ENCODE data around the gene SAMHD1. TPM values are rescaled to one million over a fixed set of nuclear protein-coding genes. Genes with fewer than 3 reads are reported as not detected.

SAMHD1 gene
- total and polyA plus RNA-seq, 12 donors, result 14.0 to 105 (median 30.8) TPM

DNA sequence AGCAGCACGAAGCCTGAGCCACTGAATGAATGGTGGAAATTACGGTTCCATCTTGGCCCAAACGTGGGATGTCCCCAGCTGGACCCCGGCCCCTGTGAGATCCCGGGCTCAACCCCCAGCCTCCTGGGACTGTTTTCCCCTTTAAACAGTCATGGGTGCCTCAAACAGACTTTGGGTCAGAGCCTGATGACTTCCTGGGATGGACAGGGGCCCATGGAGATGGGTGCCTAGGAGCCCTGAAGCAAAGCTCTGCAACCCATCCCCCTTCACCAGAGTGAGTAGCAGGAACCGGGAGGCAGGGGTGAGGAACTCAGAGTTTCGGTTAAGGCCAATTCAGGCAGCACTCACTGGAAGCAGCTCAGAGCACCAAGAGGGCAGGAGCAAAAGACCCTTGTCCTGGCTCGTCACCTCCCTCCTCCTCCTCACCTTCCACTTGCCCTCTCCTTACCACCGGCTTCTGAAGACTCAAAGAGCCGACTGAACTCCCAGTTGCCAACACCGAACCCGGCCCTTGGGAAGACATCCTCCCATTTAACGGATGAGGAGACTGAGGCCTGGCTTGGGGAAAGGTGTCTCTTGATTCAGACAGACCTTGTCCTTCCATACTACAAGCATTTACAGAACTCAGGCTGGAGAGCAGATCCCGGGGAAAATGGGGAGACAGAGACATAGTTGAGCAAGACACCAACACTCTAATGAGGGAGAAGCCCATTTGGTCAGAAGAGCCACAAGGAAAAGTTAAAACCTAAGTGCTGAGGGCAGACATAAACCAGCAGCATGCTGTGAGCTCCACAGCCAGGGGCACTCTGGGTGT is 90.5 kb downstream of the SAMHD1 start:
- WGBS, 2 donors, result 61 to 67% methylated on average over 14 of the region's 14 CpGs
- Histone ChIP-seq H3K4me1 (peaks cover 39 to 73% (median 67%) of the 10 kb centered on the region in 9 donors), H3K9me3 (no peaks in the 10 kb centered on the region), H3K4me3 (peak overlapping the region; percentile 22 to 84 (median 73)), H3K27ac (peak overlapping the region; percentile 25 to 95 (median 94)), H3K36me3 (peaks cover 0 to 11% (median 0%) of the 10 kb centered on the region in 9 donors), H3K27me3 (peaks cover 0 to 7% (median 0%) of the 10 kb centered on the region in 7 donors)
- DNase-seq, result no peak
- intact Hi-C loops (cut with DNase I), result loop anchor here in 7 of 10 donors (5.0 to 10.0 kb wide), 6 partner anchors 34 to 256 kb away; partner anchors contain the start of genes DSN1 (in 5 of the 7) and RAB5IF (in 1 of the 7)
- TF ChIP-seq, protein P1, sequence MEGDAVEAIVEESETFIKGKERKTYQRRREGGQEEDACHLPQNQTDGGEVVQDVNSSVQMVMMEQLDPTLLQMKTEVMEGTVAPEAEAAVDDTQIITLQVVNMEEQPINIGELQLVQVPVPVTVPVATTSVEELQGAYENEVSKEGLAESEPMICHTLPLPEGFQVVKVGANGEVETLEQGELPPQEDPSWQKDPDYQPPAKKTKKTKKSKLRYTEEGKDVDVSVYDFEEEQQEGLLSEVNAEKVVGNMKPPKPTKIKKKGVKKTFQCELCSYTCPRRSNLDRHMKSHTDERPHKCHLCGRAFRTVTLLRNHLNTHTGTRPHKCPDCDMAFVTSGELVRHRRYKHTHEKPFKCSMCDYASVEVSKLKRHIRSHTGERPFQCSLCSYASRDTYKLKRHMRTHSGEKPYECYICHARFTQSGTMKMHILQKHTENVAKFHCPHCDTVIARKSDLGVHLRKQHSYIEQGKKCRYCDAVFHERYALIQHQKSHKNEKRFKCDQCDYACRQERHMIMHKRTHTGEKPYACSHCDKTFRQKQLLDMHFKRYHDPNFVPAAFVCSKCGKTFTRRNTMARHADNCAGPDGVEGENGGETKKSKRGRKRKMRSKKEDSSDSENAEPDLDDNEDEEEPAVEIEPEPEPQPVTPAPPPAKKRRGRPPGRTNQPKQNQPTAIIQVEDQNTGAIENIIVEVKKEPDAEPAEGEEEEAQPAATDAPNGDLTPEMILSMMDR (IDR thresholded peaks at IDR 0.05), result no peak
- ATAC-seq, result no peak

DNA sequence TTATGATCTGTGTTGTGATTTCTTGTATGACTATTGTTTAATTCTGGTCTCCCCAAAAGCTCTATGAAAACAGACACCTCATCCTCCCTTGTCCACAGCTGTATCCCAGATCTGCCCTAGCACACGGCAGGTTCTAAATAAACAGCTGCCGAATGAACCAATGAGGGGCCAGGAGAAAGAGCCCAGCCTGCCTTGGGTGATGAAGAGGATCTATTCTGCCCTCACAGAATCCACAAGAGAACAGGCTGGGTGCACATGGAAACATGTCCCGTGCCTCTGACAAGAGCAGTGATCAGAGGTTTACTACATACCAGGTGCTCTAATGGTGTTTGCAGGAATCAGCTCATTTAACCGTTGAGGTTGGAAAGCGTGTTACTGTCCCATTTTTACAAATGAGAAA is 91.2 kb downstream of the SAMHD1 start:
- H3K36me3 ChIP-seq, result peaks cover 0 to 11% (median 0%) of the 10 kb centered on the region in 9 donors
- intact Hi-C loops (cut with DNase I), result loop anchor here in 7 of 10 donors (5.0 to 10.0 kb wide), 6 partner anchors 33 to 256 kb away; partner anchors contain the start of genes DSN1 (in 5 of the 7) and RAB5IF (in 1 of the 7)

DNA sequence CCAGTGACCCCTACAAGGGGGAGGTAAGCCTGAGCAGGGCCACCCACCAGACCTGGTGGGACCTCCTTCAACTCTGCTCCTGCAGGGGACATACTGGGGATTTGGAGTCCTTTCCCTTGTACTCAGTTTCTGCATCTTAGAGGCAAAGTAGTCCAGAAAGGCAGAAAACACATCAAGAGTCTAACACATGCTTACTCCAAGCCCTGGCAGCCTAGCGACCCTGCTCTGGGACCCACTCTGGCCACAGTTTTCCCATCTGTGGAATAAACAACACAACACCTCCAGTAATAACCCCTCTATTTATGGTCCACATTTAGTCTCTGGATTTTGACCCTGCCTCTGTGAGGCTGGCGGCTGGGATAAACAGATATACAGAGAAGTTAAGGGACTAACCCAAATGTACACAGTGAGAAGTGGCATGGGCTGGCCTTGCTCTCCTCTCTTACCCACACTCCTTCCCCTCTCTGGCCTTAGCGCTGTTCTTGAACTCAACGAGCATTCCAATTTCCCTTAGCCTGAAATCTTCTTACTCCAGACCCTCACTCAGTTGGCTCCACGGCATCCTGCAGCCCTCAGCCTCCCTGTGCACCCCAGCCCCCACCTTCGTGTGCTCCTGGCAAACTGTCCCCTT is 91.7 kb downstream of the SAMHD1 start:
- H3K27ac ChIP-seq, result peak overlapping the region in 9 of 10 donors; percentile 18 to 95 (median 94)
- H3K4me1 ChIP-seq, result peaks cover 51 to 85% (median 78%) of the 10 kb centered on the region in 9 donors
- peaks cover 0 to 11% (median 0%) of the 10 kb centered on the region in 9 donors for H3K36me3 ChIP-seq
- WGBS, 2 donors, result 57 to 62% methylated on average over 6 of the region's 6 CpGs
- TF ChIP-seq, protein P1 (IDR thresholded peaks at IDR 0.05), result no peak
- no peak for ATAC-seq
- intact Hi-C loops (cut with DNase I), result loop anchor here in 7 of 10 donors (1.0 to 10.0 kb wide), 7 partner anchors 24 to 255 kb away; partner anchors contain the start of genes DSN1 (in 5 of the 7) and RAB5IF (in 1 of the 7)
- no peaks in the 10 kb centered on the region for H3K9me3 ChIP-seq
- H3K4me3 ChIP-seq, result no peak overlapping the region
- peaks cover 0 to 5% (median 0%) of the 10 kb centered on the region in 7 donors for H3K27me3 ChIP-seq
- DNase-seq, result no peak

More for the DNA sequence above, 91.2 kb downstream of the SAMHD1 start:
- peak overlapping the region in 4 of 10 donors; percentile 49 to 83 (median 73) for H3K4me3 ChIP-seq
- WGBS, 2 donors, result 58 to 59% methylated on average over 5 of the region's 5 CpGs
- no peak for ATAC-seq
- H3K27ac ChIP-seq, result peak overlapping the region in 9 of 10 donors; percentile 89 to 95 (median 94)
- no peaks in the 10 kb centered on the region for H3K9me3 ChIP-seq
- TF ChIP-seq, protein P1 (IDR thresholded peaks at IDR 0.05), result no peak
- no peak for DNase-seq
- H3K4me1 ChIP-seq, result peaks cover 46 to 80% (median 73%) of the 10 kb centered on the region in 9 donors
- peaks cover 0 to 7% (median 0%) of the 10 kb centered on the region in 7 donors for H3K27me3 ChIP-seq

DNA sequence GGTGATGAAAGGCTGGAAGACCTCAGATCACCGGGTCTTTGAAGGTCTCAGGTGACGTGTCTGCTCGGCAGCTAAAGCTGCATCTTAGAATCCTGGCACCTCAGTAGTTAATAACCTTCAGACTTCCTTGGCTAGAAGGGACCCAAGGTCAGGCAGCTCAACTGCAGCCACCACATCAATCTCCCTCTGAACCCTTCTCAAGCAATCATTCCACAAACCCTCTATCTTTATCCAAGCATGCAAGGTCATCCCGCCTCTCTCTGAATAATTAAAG is 92.3 kb downstream of the SAMHD1 start:
- H3K9me3 ChIP-seq, result no peaks in the 10 kb centered on the region
- H3K4me1 ChIP-seq, result peaks cover 54 to 85% (median 81%) of the 10 kb centered on the region in 9 donors
- TF ChIP-seq, protein P1 (IDR thresholded peaks at IDR 0.05), result no peak
- intact Hi-C loops (cut with DNase I), result loop anchor here in 1 of 10 donors (1.0 kb wide), 1 partner anchor 23 kb away; no protein-coding TSS in a partner anchor
- H3K4me3 ChIP-seq, result no peak overlapping the region
- peak overlapping the region in 9 of 10 donors; percentile 18 to 95 (median 93) for H3K27ac ChIP-seq
- H3K27me3 ChIP-seq, result no peaks in the 10 kb centered on the region
- peaks cover 0 to 11% (median 0%) of the 10 kb centered on the region in 9 donors for H3K36me3 ChIP-seq
- ATAC-seq, result no peak
- DNase-seq, result no peak
- 52 to 59% methylated on average over 4 of the region's 4 CpGs for WGBS, 2 donors
